ENCODE measurements around the gene PIAS3.

PIAS3 gene

DNA sequence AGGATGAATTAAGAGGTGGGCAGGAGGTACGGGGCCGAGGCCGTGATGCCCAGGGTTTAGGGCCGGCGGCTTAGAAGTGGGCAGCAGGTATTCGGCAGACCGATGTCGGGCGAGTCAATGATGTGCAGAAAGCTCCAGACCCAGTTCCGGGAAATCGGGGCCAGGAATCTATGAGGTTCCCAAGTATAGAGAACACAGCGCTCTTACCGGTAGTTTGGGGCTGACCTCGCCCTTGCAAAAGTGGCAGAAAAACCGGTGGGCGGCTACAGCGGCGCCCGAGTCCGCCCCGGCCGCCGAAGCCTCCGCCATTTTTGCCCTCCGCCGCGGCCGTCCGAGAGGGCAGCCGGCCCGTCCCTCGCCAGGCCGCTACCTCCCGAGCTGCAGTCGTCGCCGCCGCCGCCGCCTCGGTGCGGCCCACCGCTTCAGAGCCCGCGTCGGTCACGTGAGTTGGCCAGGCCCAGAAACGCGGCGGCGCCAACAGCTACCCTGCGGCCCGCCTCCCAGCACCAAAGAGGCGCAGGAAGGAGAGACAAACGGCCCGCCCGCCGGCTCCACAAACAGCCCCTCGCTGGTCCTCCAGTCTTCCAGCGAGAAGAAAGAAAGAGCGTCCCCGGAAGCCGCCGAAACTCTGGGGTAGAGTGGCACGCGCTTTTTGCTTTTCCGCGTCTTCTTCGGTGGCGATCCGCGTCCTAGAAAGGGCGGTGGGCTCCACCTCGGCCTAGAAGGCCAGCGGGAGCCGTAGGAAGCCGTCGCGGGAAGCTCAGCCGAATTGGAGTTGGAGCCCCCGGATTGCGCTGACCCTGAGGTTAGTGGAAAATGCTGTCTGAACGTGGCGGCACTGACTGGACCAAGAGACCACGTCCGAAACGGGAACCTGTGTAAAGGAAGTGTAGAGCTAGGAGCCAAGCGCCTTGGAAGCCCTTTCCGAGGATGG, 35.0 kb downstream of the PIAS3 start, which contains the start of the genes POLR3C and RNF115:
Gene POLR3C (plus strand): TSS at position 636 of the 934 bp plus-strand sequence. CDS start 1,577 bp downstream, outside the sequence.
Gene RNF115 (minus strand): TSS at position 531 of the 934 bp plus-strand sequence. CDS start 222 bp downstream, at position 309.
- CTCF ChIA-PET, result interaction anchor here (0.8 to 2.4 kb wide), 6 partner anchors 9 to 183 kb away, joined by 3 to 7 read pairs (median 4); partner anchors contain the start of gene NUDT17
- H3K36me3 ChIP-seq (ENCODE audit: control insufficient read depth in 2 of 2, insufficient read depth in 1 of 2, low read length in 2 of 2), result peaks cover 27 to 31% of the 10 kb centered on the region in 2 experiments
- no peaks in the 10 kb centered on the region for H3K4me1 ChIP-seq (ENCODE audit: control insufficient read depth, insufficient read depth, low read length)
- H3K9me3 ChIP-seq (ENCODE audit: control insufficient read depth, insufficient read depth, low read depth, low read length), result no peaks in the 10 kb centered on the region
- POLR2A ChIA-PET, result interaction anchor here (0.8 to 2.1 kb wide), 17 partner anchors 9 to 141 kb away, joined by 3 to 23 read pairs (median 4); partner anchors contain the start of genes ANKRD34A, NUDT17, PIAS3 and POLR3GL
- peak within 1 kb of the TSS; percentile 92 for H3K4me3 ChIP-seq (ENCODE audit: low read depth, low read length)
- H3K27ac ChIP-seq (ENCODE audit: extremely low read depth, low read depth, low read length), result peak within 1 kb of the TSS; percentile 81
- TF ChIP-seq ZNF341 (tag by site-specific recombination; IDR thresholded peaks at IDR 0.05; ENCODE audit: low read depth) (peak; percentile 60; the same call in 1 of the 2 replicates), ZNF202 (tag by site-specific recombination; IDR thresholded peaks at IDR 0.05; ENCODE audit: borderline replicate concordance) (no peak), ZNF629 (tag by site-specific recombination; IDR thresholded peaks at IDR 0.05) (peak; percentile 67), ZNF473 (tag by site-specific recombination; IDR thresholded peaks at IDR 0.05) (no peak), ZNF623 (tag by site-specific recombination; IDR thresholded peaks at IDR 0.05) (no peak), ZNF114 (tag by site-specific recombination; IDR thresholded peaks at IDR 0.05) (no peak), TRIM28 (IDR thresholded peaks at IDR 0.05; ENCODE audit: borderline replicate concordance, low read length) (peak; percentile 67; the same call in 1 of the 2 replicates), ZNF221 (tag by site-specific recombination; IDR thresholded peaks at IDR 0.05; ENCODE audit: borderline replicate concordance) (no peak), ZBTB17 (tag by site-specific recombination; IDR thresholded peaks at IDR 0.05) (peak; percentile 88), ZNF521 (tag by site-specific recombination; IDR thresholded peaks at IDR 0.05) (no peak), KLF16 (tag by site-specific recombination; IDR thresholded peaks at IDR 0.05) (0 out of 2 replicates have a peak, but pooled peaks have one; percentile 54), BCL11B (tag by site-specific recombination; IDR thresholded peaks at IDR 0.05; ENCODE audit: low read depth) (no peak), ZNF677 (tag by site-specific recombination; IDR thresholded peaks at IDR 0.05) (no peak), ZNF112 (tag by site-specific recombination; IDR thresholded peaks at IDR 0.05) (no peak), ZNF777 (tag by site-specific recombination; IDR thresholded peaks at IDR 0.05; ENCODE audit: borderline replicate concordance) (peak; percentile 65; the same call in 1 of the 2 replicates), ZNF560 (tag by site-specific recombination; IDR thresholded peaks at IDR 0.05; ENCODE audit: borderline replicate concordance) (no peak), ZNF561 (tag by site-specific recombination; IDR thresholded peaks at IDR 0.05; ENCODE audit: borderline replicate concordance) (peak; percentile 93; the same call in 1 of the 2 replicates), ZNF19 (tag by site-specific recombination; IDR thresholded peaks at IDR 0.05; ENCODE audit: low read depth) (no peak), ZNF670 (tag by site-specific recombination; IDR thresholded peaks at IDR 0.05; ENCODE audit: low read depth) (no peak)
- TF ChIP-seq, protein P1, sequence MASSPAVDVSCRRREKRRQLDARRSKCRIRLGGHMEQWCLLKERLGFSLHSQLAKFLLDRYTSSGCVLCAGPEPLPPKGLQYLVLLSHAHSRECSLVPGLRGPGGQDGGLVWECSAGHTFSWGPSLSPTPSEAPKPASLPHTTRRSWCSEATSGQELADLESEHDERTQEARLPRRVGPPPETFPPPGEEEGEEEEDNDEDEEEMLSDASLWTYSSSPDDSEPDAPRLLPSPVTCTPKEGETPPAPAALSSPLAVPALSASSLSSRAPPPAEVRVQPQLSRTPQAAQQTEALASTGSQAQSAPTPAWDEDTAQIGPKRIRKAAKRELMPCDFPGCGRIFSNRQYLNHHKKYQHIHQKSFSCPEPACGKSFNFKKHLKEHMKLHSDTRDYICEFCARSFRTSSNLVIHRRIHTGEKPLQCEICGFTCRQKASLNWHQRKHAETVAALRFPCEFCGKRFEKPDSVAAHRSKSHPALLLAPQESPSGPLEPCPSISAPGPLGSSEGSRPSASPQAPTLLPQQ (tag by site-specific recombination; IDR thresholded peaks at IDR 0.05), result peak; percentile 90
- TF ChIP-seq, protein P2, sequence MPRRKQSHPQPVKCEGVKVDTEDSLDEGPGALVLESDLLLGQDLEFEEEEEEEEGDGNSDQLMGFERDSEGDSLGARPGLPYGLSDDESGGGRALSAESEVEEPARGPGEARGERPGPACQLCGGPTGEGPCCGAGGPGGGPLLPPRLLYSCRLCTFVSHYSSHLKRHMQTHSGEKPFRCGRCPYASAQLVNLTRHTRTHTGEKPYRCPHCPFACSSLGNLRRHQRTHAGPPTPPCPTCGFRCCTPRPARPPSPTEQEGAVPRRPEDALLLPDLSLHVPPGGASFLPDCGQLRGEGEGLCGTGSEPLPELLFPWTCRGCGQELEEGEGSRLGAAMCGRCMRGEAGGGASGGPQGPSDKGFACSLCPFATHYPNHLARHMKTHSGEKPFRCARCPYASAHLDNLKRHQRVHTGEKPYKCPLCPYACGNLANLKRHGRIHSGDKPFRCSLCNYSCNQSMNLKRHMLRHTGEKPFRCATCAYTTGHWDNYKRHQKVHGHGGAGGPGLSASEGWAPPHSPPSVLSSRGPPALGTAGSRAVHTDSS (tag by site-specific recombination; IDR thresholded peaks at IDR 0.05), result no peak
- TF ChIP-seq, protein P3, sequence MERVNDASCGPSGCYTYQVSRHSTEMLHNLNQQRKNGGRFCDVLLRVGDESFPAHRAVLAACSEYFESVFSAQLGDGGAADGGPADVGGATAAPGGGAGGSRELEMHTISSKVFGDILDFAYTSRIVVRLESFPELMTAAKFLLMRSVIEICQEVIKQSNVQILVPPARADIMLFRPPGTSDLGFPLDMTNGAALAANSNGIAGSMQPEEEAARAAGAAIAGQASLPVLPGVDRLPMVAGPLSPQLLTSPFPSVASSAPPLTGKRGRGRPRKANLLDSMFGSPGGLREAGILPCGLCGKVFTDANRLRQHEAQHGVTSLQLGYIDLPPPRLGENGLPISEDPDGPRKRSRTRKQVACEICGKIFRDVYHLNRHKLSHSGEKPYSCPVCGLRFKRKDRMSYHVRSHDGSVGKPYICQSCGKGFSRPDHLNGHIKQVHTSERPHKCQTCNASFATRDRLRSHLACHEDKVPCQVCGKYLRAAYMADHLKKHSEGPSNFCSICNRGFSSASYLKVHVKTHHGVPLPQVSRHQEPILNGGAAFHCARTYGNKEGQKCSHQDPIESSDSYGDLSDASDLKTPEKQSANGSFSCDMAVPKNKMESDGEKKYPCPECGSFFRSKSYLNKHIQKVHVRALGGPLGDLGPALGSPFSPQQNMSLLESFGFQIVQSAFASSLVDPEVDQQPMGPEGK (tag by site-specific recombination; IDR thresholded peaks at IDR 0.05), result peak; percentile 68
- TF ChIP-seq, protein P4, sequence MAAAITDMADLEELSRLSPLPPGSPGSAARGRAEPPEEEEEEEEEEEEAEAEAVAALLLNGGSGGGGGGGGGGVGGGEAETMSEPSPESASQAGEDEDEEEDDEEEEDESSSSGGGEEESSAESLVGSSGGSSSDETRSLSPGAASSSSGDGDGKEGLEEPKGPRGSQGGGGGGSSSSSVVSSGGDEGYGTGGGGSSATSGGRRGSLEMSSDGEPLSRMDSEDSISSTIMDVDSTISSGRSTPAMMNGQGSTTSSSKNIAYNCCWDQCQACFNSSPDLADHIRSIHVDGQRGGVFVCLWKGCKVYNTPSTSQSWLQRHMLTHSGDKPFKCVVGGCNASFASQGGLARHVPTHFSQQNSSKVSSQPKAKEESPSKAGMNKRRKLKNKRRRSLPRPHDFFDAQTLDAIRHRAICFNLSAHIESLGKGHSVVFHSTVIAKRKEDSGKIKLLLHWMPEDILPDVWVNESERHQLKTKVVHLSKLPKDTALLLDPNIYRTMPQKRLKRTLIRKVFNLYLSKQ (tag by site-specific recombination; IDR thresholded peaks at IDR 0.05; ENCODE audit: borderline replicate concordance), result no peak
- TF ChIP-seq, protein P5, sequence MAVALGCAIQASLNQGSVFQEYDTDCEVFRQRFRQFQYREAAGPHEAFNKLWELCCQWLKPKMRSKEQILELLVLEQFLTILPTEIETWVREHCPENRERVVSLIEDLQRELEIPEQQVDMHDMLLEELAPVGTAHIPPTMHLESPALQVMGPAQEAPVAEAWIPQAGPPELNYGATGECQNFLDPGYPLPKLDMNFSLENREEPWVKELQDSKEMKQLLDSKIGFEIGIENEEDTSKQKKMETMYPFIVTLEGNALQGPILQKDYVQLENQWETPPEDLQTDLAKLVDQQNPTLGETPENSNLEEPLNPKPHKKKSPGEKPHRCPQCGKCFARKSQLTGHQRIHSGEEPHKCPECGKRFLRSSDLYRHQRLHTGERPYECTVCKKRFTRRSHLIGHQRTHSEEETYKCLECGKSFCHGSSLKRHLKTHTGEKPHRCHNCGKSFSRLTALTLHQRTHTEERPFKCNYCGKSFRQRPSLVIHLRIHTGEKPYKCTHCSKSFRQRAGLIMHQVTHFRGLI (tag by site-specific recombination; IDR thresholded peaks at IDR 0.05), result peak; percentile 78; the same call in 1 of the 2 replicates

All from HEK293 (cell line).